GM10248 (cell line): ENCODE measurements around the gene HOXC11.

Experiments used
- CTCF ChIA-PET: fragments of 300-600 bp; sonication (Branson Sonifier 250); formaldehyde crosslinking; extraction: SDS; loops from one replicate; lab custom pipeline; 2021; ENCODE audit warnings: antibody characterized with exemption; lab: Yijun Ruan, JAX
- POLR2A ChIA-PET: fragments of 350-650 bp; sonication (Branson Sonifier 250); formaldehyde crosslinking; extraction: SDS; loops from one replicate; lab custom pipeline; 2020; ENCODE audit warnings: antibody characterized with exemption; lab: Yijun Ruan, JAX
- DNase-seq: peaks from one replicate; pipeline ENCODE4 v3.0.0; 2012; ENCODE audit errors: extremely low spot score
- TF ChIP-seq, protein P1 (sequence below): IDR thresholded peaks from 2 replicates; pipeline ENCODE4 v1.5.1; 2012; ENCODE audit warnings: mild to moderate bottlenecking, low read depth; ENCODE audit errors: extremely low read depth, missing control alignments, control extremely low read depth

Gene HOXC11

DNA sequence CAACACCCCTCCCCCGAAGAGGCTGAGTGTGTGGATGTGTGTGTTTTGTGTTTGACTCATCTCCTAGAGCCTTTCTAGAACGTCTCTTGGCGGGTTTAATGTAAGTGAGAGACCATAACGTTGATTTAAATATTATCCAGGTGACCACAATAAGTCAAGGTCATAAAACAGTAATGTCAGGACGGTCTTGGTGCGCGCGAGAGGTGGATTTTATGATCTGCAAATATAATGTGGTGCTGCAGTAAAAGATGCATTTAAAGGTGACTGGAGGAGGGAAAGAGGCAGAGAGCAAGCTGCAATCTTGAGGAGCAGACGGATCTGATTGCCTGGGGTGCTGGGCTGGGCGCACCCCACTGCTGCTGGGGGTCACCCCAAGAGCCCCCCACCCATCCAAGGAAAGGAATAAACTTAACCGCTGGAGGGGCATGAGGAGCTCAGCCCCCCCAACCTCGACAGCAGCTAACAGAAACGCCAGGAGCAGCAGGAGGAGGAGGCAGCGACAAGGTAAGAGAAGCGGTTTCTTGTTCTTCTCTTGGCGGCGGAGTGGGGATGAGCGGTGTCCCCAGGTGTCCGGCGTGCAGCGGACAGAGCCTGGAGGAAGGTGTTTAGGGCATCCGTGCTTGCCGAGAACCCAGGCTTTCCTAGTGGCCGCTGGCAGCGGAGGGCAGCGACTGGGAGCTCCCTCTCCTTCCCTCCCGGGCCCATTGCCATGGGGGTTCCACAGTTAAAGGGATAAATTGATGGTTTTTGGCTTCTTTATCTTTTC is 17.6 kb downstream of the HOXC11 start:
- TF ChIP-seq, protein P1, sequence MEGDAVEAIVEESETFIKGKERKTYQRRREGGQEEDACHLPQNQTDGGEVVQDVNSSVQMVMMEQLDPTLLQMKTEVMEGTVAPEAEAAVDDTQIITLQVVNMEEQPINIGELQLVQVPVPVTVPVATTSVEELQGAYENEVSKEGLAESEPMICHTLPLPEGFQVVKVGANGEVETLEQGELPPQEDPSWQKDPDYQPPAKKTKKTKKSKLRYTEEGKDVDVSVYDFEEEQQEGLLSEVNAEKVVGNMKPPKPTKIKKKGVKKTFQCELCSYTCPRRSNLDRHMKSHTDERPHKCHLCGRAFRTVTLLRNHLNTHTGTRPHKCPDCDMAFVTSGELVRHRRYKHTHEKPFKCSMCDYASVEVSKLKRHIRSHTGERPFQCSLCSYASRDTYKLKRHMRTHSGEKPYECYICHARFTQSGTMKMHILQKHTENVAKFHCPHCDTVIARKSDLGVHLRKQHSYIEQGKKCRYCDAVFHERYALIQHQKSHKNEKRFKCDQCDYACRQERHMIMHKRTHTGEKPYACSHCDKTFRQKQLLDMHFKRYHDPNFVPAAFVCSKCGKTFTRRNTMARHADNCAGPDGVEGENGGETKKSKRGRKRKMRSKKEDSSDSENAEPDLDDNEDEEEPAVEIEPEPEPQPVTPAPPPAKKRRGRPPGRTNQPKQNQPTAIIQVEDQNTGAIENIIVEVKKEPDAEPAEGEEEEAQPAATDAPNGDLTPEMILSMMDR: no peak
- DNase-seq: no peak
- POLR2A ChIA-PET: no interaction called here
- CTCF ChIA-PET: interaction anchor here (0.6 to 4.0 kb wide), 13 partner anchors 10 to 334 kb away, joined by 3 to 20 read pairs (median 5); partner anchors contain the start of genes COPZ1 and HOXC5

DNA sequence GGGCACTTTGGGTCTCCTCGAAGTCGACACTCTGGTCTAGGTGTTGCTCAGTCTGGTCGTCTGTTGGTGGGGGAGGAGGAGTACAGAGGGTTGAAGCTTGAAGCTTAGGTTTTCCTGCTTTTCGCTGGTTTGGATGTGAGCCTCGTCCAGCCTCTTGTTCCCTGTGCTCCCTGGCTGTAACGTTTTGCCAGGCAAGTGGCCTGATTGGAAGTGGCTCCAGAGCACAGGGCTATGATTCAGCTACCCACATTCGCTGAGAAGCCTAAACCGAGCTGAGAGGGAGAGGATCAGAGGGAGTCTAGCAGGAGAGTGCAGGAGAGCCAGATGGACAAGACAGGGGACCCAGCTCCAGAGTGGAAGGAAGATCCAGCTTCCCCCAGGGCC is 18.1 kb downstream of the HOXC11 start:
- DNase-seq: no peak
- TF ChIP-seq, protein P1: no peak
- ChIA-PET POLR2A (no interaction called here), CTCF (interaction anchor here (0.6 to 4.0 kb wide), 14 partner anchors 10 to 333 kb away, joined by 3 to 20 read pairs (median 5); partner anchors contain the start of genes COPZ1 and HOXC5)

DNA sequence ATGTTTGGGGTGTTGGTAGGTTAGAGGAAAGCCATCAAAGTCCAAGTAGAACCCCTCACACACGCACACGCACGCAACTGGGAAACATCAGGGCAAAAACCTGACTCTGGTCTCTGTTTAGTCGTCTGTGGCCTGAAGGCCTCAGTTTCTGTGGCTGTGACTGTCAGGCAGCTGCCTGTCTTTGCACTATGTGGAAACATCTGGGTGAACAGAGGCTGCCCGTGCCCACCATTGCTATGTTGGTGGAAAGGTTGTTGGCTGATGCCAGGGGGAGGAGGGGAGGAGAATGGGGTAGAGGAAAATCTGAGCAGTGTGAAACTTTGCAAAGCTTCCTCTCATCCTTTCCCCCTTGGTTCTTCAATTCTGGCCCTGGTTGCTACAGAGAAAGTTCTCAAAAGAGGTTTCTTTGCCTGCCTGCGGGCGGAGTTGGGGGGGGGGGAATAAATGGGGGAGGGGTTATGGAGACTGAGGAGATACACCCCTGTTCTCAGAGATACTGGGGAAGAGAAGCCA is 19.5 kb downstream of the HOXC11 start:
- TF ChIP-seq, protein P1: no peak
- ChIA-PET CTCF (interaction anchor here (0.8 to 4.0 kb wide), 8 partner anchors 8 to 223 kb away, joined by 3 to 20 read pairs (median 14); partner anchors contain the start of gene HOXC5), POLR2A (no interaction called here)
- DNase-seq: no peak

DNA sequence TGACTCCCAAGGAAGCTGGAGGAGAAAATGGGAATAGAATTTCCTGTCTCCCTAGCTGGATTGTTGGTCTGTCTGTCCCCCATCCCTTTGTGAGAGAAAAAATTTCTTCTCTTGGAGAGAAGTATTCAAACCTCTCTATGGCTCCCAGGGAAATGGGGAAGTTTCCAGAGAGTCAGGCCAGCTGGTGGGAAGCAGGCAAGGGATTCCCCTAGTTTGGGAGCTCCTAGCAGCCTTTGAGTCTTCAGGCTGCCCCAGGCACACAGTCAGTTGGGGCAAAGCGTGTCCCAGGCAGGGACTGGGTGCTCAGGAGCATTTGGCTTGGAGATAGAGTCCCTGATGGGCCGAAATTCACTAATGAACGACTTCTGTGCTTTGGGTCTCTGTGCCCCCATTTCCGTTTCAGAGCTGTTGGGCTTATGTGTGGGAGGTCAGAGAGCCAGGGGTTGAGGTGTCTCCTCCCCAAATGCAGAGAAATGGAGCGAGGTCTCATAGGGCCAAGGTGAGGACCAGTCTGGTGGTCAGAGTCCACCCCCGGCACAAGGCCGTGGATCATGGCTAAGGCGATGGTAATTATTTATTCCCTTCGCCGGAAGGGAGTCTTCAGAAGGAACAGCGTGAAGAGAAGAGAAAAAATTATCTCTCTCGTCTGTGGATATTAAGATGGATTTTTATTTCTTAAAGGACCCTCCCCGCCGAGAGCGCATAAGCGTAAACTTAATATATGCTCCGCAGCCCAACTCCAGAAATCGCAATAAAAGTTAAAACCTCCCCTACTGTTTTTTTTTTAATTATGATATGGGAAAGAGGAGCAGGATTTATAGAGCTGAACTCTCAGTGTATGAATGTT is 20.5 kb downstream of the HOXC11 start:
- TF ChIP-seq, protein P1: no peak
- ChIA-PET CTCF (interaction anchor here (1.2 to 4.0 kb wide), 5 partner anchors 9 to 214 kb away, joined by 3 to 20 read pairs (median 14); partner anchors contain the start of gene HOXC5), POLR2A (no interaction called here)
- DNase-seq: no peak

DNA sequence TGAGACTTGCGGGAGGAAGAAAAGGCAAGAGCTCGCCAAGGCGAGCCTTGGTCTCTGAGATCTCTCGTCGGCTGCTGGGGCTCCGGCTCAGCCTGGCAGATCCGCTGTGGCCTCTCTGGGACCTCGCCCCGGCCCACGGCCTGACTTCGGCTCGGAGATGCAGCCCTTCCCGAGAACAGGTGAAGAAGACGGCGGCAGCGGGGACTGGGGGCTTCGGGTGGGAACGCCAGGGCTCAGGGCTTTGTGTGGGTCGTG is 21.0 kb downstream of the HOXC11 start:
- ChIA-PET POLR2A (no interaction called here), CTCF (interaction anchor here (1.2 to 3.5 kb wide), 2 partner anchors 10 to 198 kb away, joined by 3 to 14 read pairs; no protein-coding TSS in a partner anchor)
- no peak for DNase-seq
- TF ChIP-seq, protein P1: no peak
